Sigmoid colon (tissue), 4 donors: ENCODE data around the gene ARHGEF6.

Experiments
- CTCF ChIP-seq, 4 experiments: fragments of 450-650 bp in 3 of 4; fragments of 200-600 bp in 1 of 4; IDR thresholded peaks; one replicate each; pipeline ENCODE4 v1.5.1; 2016 to 2019; ENCODE audit warnings: antibody characterized with exemption in 4 of 4, mild to moderate bottlenecking in 3 of 4, moderate library complexity in 2 of 4
- EP300 ChIP-seq, 4 donors: sonication (generic); formaldehyde crosslinking; IDR thresholded peaks; one replicate each; pipeline ENCODE4 v1.6.1; 2017; ENCODE audit warnings: antibody characterized with exemption in 4 of 4
- POLR2AphosphoS5 ChIP-seq, 4 donors: sonication (generic); formaldehyde crosslinking; IDR thresholded peaks; one replicate each; pipeline ENCODE4 v1.6.1; 2017; ENCODE audit warnings: antibody characterized with exemption in 4 of 4

DNA sequence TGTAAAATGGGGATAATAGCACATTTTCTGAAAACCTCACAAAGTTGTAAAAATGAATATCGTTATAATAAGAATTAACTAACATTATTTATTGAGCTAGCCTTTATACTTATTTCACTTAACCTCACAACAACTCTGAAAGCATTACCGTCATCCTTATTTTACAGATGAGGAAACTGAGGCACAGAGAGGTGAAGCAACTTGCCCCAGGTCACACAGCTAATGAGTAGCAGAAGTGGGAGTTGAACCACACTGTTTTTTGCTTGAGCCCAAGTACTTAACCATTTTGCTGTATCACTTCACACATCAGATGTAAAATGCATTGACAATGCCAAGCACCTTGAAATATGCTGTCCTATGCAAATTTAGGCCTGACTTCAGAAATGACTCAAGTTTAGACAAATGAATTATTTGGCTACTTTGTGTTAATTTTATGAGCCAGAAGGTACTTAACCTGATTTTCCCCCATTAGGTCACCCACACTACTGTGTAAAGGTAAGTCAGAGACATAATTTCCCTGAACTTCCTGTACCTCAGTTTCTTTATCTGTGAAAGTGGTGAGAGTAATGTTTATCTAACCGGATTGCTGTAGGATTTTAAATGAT is 109.6 kb downstream of the ARHGEF6 start:
- TF ChIP-seq CTCF (IDR thresholded peaks at IDR 0.05) (no peak), POLR2AphosphoS5 (IDR thresholded peaks at IDR 0.05) (no peak), EP300 (IDR thresholded peaks at IDR 0.05) (no peak)
